Stomach (tissue), 9 donors: ENCODE data around the gene PHTF2. TPM values are rescaled to one million over a fixed set of nuclear protein-coding genes. Genes with fewer than 3 reads are reported as not detected.

ENCODE experiments used
- DNase-seq, 2 donors: peaks; one replicate each; pipeline versions ENCODE4 v3.0.0 to v3.0.0-alpha.2; 2013 to 2019
- H3K27ac ChIP-seq, 5 donors: fragments of 200-600 bp in 4 of 5; sonication (generic) in 4 of 5; one replicate each; pipeline ENCODE4 v1.5.1; 2013 to 2019; ENCODE audit warnings: mild to moderate bottlenecking in 1 of 5, moderate library complexity in 1 of 5
- H3K27me3 ChIP-seq, 3 donors: fragments of 200-600 bp; sonication (generic); one replicate each; pipeline ENCODE4 v1.5.1; 2017 to 2019; ENCODE audit warnings: mixed run types in 1 of 3
- H3K36me3 ChIP-seq, 4 donors: fragments of 200-600 bp; sonication (generic); 1 replicate in 3 of 4; 2 replicates in 1 of 4; pipeline ENCODE4 v1.5.1; 2016 to 2019
- H3K4me1 ChIP-seq, 4 donors: fragments of 200-600 bp; sonication (generic); one replicate each; pipeline ENCODE4 v1.5.1; 2016 to 2019
- H3K4me3 ChIP-seq, 4 donors: fragments of 200-600 bp; sonication (generic) in 3 of 4; one replicate each; pipeline ENCODE4 v1.5.1; 2016 to 2019; ENCODE audit warnings: mild to moderate bottlenecking in 1 of 4
- H3K9me3 ChIP-seq, 4 donors: fragments of 200-600 bp; sonication (generic); one replicate each; pipeline ENCODE4 v1.5.1; 2016 to 2019
- EP300 ChIP-seq: sonication (generic); formaldehyde crosslinking; IDR thresholded peaks from one replicate; pipeline ENCODE4 v1.6.1; 2017; ENCODE audit warnings: antibody characterized with exemption
- POLR2A ChIP-seq, 4 donors: fragments of 450-650 bp; IDR thresholded peaks; one replicate each; pipeline ENCODE4 v1.6.1; 2016; ENCODE audit warnings: antibody characterized with exemption in 4 of 4, control low read depth in 2 of 4, mild to moderate bottlenecking in 1 of 4, moderate library complexity in 1 of 4
- POLR2AphosphoS5 ChIP-seq, 3 donors: sonication (generic); formaldehyde crosslinking; IDR thresholded peaks; one replicate each; pipeline ENCODE4 v1.6.1; 2016; ENCODE audit warnings: antibody characterized with exemption in 3 of 3
- WGBS, 5 donors: extraction: QIAGEN DNeasy Blood & Tissue Kit in 3 of 5; methylation state at CpG; one replicate each; pipeline versions ENCODE4 v1.1.5 to v1.1.7; 2013 to 2018; 5-methylcytosine and 5-hydroxymethylcytosine counted together
- intact Hi-C: fragments of 100-400 bp; cut with DNase I; formaldehyde crosslinking; loops from one replicate; pipeline ENCODE4 v1.15.1; 2023; ENCODE audit warnings: low total_unique reads
- polyA plus RNA-seq, 3 donors: library from polyadenylated mRNA; stranded (reverse); fragments of 200-250 nt; gene quantifications; one replicate each; pipeline ENCODE4 v1.2.3, GENCODE V29; 2013
- total RNA-seq, 5 donors: library from RNA; depleted of rRNA; stranded (reverse); fragments of >200 nt; gene quantifications; one replicate each; pipeline versions ENCODE4 v1.1.0 to v1.2.3, GENCODE V29; 2014 to 2016
- TF ChIP-seq, protein P1 (sequence below), 7 experiments: fragments of 450-650 bp in 4 of 7; fragments of 200-600 bp in 3 of 7; sonication (generic) in 3 of 7; IDR thresholded peaks; one replicate each; pipeline ENCODE4 v1.5.1; 2016 to 2019; ENCODE audit warnings: antibody characterized with exemption in 7 of 7, control low read depth in 2 of 7, mild to moderate bottlenecking in 1 of 7
- donor health status: healthy with polysubstance abuse.
- donor health status: Bipolar disorder and iron deficiency.
- donor health status: healthy.

The PHTF2 gene
- total and polyA plus RNA-seq, 8 donors, result 2.0 to 42.9 (median 12.5) TPM

DNA sequence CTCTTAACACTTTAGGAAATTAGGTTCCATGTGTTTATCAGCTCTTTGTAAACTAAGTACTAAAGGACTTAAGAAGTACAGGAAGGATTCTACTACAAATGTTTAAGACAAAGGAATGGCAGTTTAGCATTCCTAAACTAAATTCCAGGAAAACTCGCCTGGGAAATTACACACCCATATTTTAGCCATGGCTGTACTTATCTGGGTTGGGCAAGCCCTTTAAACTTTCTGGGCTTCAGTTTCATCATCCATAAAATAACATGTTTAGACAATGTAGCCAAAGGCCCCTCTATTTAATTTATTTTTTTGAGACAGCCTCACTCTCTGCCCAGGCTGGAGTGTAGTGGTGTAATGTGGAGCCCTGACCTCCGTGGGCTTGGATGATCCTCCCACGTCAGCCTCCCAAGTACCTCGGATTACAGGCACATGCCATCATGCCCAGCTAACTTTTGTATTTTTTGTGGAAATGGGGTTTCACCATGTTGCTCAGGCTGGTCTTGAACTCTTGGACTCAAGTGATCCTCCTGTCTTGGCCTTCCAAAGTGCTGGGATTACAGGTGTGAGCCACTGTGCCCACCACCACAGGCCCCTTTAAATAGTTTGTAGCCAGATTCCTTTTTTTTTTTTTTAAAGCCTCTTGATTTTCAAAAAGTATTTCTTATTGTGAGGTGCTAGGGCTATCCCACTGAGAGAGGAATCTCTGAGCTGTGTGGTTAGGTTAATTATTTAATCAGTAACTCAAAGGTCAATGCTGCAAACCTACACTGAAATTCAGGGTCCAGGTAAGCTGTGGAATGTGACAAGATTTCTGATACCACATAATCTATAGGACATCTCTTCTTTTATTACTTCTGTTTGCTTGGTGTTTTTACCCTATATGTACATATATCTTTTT is 32.4 kb upstream of the PHTF2 start:
- TF ChIP-seq, protein P1, sequence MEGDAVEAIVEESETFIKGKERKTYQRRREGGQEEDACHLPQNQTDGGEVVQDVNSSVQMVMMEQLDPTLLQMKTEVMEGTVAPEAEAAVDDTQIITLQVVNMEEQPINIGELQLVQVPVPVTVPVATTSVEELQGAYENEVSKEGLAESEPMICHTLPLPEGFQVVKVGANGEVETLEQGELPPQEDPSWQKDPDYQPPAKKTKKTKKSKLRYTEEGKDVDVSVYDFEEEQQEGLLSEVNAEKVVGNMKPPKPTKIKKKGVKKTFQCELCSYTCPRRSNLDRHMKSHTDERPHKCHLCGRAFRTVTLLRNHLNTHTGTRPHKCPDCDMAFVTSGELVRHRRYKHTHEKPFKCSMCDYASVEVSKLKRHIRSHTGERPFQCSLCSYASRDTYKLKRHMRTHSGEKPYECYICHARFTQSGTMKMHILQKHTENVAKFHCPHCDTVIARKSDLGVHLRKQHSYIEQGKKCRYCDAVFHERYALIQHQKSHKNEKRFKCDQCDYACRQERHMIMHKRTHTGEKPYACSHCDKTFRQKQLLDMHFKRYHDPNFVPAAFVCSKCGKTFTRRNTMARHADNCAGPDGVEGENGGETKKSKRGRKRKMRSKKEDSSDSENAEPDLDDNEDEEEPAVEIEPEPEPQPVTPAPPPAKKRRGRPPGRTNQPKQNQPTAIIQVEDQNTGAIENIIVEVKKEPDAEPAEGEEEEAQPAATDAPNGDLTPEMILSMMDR (IDR thresholded peaks at IDR 0.05), result no peak
- no peak for TF ChIP-seq POLR2AphosphoS5 (IDR thresholded peaks at IDR 0.05)
- no peak for TF ChIP-seq EP300
- no peak for TF ChIP-seq POLR2A (IDR thresholded peaks at IDR 0.05)
- DNase-seq, result peak in 1 of 2 donors; percentile 26
- intact Hi-C loops, result no loop called here
- WGBS, 5 donors, result 67 to 84% (median 81%) methylated on average over 4 of the region's 4 CpGs
- H3K36me3 ChIP-seq, result peaks cover 0 to 37% (median 27%) of the 10 kb centered on the region in 4 donors
- no peaks in the 10 kb centered on the region for H3K9me3 ChIP-seq
- no peaks in the 10 kb centered on the region for H3K27me3 ChIP-seq
- H3K4me3 ChIP-seq, result no peak overlapping the region
- H3K4me1 ChIP-seq, result peaks cover 7 to 53% (median 24%) of the 10 kb centered on the region in 4 donors
- peak overlapping the region in 3 of 5 donors; percentile 2 to 28 (median 7) for H3K27ac ChIP-seq

DNA sequence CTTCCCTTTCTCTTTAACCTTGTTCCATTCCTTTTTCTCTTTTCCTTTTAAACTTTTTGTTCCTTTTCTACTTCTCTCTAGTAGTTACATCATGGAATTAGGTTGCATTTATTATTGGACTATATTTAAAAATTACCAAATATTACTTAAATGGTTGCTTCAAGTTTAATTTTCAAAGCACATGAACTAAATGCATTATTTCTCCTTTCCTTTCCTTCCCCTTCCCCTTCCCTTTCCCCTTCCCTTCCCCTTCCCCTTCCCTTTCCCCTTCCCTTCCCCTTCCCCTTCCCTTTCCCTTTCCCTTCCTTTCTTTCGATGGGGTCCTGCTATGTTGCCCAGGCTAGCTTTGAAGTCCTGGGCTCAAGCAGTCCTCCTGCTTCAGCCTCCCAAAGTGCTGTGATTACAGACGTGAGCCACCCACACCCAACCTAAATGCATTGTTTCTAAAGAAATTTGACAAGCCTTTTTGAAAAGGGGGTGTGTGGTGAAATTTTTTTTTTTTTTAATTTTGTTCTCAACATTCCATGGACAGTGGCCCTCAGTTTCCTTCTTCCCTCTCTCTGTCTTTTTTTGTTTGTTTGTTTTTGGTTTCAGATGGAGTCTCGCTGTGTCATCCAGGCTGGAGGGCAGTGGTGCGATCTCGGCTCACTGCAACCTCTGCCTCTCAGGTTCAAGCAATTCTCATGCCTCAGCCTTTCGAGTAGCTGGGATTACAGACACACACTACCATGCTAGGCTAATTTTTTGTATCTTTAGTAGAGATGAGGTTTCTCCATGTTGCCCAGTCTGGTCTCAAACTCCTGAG is 31.6 kb upstream of the PHTF2 start:
- Histone ChIP-seq H3K4me3 (no peak overlapping the region), H3K36me3 (peaks cover 0 to 43% (median 30%) of the 10 kb centered on the region in 4 donors), H3K27ac (no peak overlapping the region), H3K4me1 (peaks cover 7 to 45% (median 21%) of the 10 kb centered on the region in 4 donors), H3K27me3 (no peaks in the 10 kb centered on the region), H3K9me3 (no peaks in the 10 kb centered on the region)
- DNase-seq, result no peak
- WGBS, 5 donors, result 90 to 93% (median 92%) methylated on average over 6 of the region's 6 CpGs
- TF ChIP-seq, protein P1 (IDR thresholded peaks at IDR 0.05), result no peak
- intact Hi-C loops, result no loop called here

DNA sequence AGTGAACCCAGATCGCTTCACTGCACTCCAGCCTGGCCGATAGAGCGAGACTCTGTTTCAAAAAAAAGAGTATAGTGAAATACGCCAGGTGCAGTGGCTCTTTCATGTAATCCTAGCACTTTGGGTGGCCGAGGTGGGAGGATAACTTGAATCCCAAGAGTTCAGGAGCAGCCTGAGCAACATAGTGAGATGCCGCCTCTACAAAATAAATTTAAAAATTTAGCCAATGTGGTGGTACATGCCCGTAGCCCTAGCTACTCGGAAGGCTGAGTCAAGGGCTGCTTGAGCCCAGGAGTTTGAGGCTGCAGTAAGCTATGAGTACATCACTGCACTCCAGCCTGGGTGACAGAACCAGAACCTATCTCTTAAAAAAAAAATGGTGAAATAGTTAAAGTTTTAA is 28.3 kb upstream of the PHTF2 start:
- Histone ChIP-seq H3K27me3 (no peaks in the 10 kb centered on the region), H3K4me1 (peaks cover 7 to 21% (median 9%) of the 10 kb centered on the region in 4 donors), H3K9me3 (no peaks in the 10 kb centered on the region), H3K36me3 (peaks cover 12 to 77% (median 58%) of the 10 kb centered on the region in 4 donors), H3K4me3 (no peak overlapping the region), H3K27ac (no peak overlapping the region)
- intact Hi-C loops, result no loop called here
- no peak for DNase-seq
- TF ChIP-seq POLR2AphosphoS5 (IDR thresholded peaks at IDR 0.05) (no peak), POLR2A (IDR thresholded peaks at IDR 0.05) (no peak), EP300 (no peak)
- TF ChIP-seq, protein P1 (IDR thresholded peaks at IDR 0.05), result no peak
- WGBS, 5 donors, result 84 to 93% (median 86%) methylated on average over 8 of the region's 8 CpGs

DNA sequence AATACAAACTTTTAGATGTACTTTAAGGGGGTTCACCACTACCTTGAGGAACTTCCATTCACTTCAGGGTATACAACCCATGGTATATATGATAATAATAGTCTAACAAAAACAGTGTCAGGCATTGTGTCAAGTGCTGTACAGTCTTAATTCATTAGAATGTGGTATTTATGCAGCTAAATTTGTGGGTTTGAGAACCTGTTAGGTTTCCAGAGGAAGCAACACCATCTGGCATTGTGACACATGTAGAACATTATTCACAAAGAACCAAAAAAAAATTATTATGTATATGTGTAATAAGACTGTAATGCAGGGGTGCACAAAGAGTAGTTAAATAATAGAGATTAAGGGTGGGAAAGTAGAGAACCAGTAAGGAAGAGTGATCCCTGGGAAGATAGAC is 26.7 kb upstream of the PHTF2 start:
- TF ChIP-seq, protein P1 (IDR thresholded peaks at IDR 0.05), result no peak
- TF ChIP-seq POLR2A (IDR thresholded peaks at IDR 0.05) (no peak), POLR2AphosphoS5 (IDR thresholded peaks at IDR 0.05) (no peak), EP300 (no peak)
- H3K4me3 ChIP-seq, result no peak overlapping the region
- intact Hi-C loops, result no loop called here
- peaks cover 12 to 92% (median 74%) of the 10 kb centered on the region in 4 donors for H3K36me3 ChIP-seq
- H3K27me3 ChIP-seq, result no peaks in the 10 kb centered on the region
- no peak overlapping the region for H3K27ac ChIP-seq
- DNase-seq, result no peak
- H3K9me3 ChIP-seq, result no peaks in the 10 kb centered on the region
- peaks cover 0 to 5% (median 0%) of the 10 kb centered on the region in 4 donors for H3K4me1 ChIP-seq
